ENCODE data around the gene PHACTR3.

Gene PHACTR3

DNA sequence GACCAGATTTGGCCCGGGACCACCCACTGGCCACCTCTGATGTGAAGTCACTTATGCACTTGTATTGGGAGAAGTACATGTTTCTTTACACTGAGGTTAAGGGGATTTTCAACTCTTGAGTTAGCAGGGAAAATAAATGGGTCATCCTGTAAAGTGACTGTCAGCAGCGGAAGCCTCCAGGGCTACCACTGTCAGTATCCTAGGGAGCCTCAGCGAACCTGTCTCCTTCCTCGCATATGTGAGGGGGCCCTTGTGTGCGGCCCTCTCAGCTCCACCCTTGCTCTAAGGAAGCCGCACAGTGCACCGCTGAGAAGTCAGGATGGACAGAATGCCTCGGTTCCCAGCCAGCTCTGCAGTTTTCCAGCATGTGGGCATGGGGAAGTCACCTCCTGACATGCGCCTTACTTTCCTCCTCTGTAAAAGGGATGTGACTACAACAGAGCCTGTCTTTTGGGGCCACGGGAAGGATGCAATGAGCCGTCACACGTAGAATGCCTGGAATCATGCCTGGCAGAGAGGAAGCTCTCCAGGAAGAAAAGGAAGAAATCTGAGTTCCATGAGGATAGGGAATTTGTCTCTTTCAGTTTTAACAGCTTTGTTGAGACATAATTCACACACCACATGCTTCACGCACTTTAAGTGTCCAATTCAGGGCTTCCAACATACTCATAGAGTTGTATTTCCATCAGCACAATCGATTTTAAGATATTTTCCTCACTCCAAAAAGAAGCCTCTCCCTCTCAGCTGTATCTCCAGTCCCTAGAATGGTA, 213.7 kb downstream of the PHACTR3 start:
- DNase-seq (ENCODE audit: low spot score): peak; percentile 2

DNA sequence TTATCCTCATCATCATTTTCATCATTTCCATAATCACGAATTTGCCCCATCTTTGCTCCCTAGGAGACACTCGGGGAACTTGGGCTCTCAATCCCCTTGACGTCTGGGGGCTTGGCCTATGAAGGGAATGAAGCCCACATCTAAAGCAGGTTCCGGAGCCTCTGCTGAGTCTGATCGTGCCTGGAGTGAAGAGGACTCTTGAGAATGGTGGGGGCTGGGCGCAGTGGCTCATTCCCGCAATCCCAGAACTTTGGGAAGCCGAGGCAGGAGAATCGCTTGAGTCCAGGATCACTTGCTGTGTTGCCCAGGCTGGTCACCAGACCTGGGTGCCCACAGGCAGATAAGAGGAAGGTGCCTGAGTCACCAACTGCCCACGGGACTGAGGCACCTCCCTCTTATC, 214.6 kb downstream of the PHACTR3 start:
- no peak for DNase-seq (ENCODE audit: low spot score)

DNA sequence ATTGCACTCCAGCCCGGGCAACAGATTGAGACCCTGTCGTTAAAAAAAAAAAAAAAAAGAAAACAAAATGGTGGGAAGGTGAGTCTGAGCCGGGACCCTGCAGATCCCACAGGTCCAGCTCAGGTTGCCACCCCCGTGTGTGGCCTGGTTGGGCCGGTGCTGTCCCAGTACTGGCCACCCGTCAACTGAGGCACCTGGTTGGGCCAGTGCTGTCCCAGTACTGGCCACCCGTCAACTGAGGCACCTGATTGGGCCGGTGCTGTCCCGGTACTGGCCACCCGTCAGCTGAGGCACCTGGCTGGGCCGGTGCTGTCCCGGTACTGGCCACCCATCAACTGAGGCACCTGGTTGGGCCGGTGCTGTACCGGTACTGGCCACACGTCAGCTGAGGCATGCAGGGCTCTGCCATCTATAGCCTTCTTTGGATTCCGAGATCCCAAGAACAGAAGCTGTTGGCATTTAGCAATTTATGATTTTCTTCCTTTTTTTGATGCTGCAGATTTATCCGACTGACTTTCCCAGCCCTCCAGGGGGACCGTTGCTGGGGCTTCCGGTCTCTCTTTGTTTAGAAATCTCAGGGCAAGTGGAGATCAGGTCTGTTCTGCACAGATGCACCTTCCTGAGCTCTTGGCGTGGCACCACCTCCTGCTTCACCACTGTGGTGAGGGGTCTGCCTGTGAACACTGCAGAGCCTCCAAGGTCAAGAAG, 215.3 kb downstream of the PHACTR3 start:
- DNase-seq (ENCODE audit: low spot score): no peak

DNA sequence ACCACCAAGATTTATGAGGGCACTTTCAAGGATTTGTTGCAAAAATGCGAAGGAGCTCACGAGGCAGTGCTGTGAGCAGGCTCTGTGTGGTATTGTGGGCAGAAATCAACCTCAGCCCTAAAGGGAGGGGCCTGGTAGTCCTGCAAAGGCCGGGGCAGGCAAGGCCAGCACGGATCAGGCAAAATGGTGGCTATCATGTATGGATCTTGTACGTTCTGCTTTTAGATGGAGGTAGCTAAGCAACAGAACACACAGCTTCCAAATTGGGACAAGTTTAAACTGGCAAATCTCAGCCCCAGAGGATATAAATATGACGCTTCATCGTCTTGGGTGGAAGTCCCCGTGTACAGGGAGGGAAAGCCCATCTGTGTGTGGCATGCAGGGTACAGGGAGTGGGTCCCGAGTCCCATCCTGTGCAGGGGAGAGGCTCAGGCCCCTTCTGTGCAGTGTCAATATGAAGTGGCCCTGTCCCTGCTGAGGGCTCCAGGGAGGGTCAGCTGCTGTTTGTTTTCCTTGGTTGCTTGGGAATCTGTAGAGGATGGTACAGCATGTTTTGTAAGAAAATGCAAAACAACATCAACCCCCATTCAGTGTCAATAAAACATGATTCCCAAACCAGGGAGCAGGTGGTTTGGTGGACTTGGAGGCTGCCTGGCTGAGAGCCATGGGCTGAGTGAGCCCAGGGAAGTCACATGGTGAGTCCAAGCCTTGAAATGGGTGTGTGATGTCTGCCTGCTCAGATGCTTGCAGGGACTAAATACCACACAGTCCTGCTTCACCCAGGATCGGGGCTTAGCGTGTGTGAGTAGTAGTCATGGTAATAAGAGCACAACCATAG, 216.1 kb downstream of the PHACTR3 start:
- peak; percentile 29 for DNase-seq (ENCODE audit: low spot score)

DNA sequence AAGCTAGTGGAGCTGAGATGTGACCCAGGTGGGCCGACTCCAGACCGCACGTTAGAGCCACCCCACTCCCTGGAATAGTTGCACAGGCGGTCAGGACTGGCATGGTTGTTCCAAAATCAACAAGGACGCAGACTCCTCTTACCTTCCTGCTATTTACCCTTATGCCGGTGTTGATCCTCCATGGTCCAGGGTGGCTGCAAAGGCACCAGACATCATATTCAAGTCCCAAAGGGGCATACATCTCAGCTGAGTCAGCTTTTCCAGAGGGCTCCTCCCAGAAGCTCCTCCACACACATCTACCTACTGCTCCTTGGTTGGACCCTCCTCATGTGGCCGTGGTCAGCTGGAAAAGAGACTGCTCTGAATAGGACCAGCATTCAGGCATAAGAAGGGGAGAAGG, 216.9 kb downstream of the PHACTR3 start:
- DNase-seq (ENCODE audit: low spot score): no peak

DNA sequence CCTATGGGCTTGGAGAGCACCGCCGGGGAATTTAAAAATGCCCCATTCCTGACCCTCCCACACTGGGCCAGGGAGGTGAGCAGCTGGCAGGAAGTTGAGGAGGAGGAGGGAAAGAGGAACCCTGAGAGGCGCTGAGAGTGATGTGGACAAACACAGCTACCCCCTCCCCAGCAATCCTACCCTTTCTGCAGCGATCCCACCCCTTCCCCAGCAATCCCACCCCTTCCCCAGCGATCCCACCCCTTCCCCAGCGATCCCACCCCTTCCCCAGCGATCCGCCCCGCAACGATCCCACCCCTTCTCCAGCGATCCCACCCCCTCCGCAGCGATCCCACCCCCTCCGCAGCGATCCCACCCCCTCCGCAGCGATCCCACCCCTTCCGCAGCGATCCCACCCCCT, 217.4 kb downstream of the PHACTR3 start:
- peak; percentile 1 for DNase-seq (ENCODE audit: low spot score)

DNA sequence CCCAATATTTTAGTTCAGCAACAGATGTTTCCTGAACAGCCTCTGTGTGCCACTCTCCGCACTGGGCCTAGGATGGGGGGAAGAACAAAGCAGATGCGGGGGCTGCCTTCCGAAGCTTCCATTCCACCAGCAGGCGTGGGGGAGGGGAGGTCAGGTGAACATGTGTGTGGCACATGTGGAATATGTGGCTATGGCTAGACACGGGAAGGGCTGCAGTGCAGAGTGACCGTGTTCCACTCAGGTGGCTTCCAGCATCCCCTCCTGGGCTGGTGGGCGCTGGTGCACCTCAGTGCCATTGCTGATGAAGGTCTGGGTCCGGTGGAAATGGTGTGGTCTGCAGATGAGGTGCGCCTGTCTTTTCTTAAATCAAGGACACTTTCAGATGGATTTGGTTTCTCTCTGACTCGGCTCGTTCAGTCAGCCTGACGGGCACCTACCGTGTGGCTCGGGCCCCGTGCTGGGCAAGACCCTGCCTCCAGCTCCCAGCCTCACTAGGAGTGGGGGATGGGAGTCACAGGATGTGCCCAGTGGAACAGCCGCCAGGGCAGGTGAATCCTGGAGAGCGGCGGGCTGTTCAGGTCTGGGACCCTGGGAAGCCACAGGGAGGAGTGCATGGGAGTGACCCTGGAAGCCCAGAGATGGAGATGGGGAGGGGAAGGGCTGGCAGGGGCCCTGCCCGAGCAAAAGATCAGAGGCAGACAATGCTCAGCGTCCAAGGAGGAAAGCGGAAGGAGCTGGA, 218.1 kb downstream of the PHACTR3 start:
- no peak for DNase-seq (ENCODE audit: low spot score)

DNA sequence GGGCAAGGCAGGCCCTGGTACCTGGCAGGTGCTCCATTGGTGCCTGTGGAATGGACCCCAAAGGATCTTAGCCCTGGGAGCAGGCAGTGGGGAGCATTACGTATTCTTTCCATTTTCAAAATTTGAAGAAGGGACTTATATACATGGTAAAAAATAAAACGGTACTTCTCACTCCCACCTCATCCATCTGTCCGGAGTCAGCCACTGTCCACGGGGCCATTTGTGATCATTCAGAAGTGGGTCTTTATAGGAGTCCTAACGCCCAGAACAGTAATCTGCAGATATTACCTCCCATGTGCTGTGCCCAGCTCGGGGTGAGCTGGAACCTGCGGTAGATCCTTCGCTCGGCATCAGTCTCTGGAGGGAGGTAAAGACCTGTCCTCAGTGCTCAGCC, 218.7 kb downstream of the PHACTR3 start:
- DNase-seq (ENCODE audit: low spot score): peak; percentile 5

DNA sequence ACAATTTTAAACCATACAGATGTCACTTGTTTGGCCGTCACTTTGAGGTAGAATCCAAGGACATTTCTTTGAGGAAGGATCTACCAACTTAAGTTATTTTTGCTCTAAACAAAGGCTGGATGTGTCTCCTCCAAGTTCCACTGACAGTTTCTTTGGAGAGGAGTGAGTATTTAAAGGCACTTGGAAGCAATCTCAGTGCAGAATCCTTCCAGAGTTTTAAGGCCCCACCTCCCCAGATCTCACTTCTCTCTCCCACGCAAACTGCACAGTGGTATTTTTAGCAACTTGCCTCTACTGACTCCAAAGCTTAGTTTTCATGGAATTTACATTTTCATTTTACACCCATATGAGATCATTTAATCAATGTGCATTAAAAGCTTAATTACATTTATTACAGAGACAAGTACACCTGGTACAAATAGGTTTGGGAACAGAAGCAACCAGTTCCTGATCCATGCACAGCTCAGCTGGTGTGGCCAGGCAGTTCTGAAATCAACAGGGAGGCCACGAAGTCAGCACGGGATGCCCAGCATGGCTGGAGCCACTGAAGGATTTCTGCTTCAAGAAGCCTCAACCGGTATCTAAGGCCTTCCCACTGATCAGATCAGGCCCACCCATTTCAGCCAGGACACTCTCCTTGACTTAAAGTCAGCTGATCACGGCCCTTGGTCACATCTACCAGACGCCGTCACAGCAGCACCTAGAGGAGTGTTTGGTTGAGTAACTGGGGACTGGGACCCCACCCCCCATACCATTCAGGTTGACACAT, 219.3 kb downstream of the PHACTR3 start:
- peak; percentile 5 for DNase-seq (ENCODE audit: low spot score)

DNA sequence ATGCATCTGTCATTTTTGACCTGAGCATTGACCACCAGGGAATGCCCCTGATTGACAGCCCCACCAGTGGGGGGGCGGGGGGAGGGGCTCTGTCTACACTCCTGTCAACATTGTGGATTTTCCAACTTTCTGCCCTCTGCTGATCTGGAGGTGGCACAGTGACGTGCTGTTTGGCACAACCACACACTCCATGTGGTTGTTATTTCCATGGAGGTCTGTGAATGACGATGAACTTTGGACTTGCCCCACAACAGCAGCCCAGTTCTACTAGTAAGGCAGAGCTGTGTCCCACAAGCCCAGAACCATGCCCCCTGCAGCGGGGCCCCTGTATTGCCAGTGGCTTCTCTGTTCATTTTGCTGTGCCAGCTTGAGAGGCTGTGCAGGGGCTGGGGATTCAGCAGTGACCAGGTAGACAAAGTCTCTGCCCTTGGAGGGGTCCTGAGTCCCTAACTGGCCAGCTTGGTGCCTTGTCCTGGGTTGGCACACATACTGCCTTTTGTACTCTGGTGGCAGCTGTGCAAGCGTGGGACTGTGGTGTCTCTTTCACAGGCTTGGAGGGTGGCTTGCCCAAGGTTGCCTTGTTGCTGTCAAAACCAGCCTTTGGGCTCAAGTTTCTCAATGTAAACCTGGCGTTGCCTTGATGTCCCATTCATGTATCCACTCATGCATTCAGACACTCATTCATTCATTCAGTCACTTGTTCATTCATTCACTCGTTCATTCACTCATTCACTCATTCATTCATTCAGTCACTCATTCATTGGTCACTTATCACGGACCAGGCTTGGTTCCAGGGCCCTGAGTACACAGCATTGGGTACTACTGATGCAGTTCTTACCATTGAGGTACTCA, 220.6 kb downstream of the PHACTR3 start:
- DNase-seq (ENCODE audit: low spot score): no peak

DNA sequence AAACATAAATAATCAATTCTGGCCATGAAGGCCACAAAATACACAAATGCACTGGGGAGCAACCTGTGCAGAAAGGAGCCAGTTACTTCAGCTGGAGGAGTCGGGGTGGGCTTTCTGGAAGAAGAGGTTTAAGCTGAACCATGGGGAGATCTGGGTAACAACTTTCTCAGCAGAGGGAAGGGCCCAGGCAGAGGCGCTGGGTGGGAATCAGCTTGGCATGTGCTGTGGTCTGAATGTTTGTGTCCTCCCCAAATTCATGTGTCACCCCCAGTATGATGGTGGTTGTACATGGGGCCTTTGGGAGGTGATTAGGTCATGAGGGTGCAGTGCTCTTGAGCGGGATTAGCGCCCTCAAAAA, 221.2 kb downstream of the PHACTR3 start:
- DNase-seq (ENCODE audit: low spot score): no peak

DNA sequence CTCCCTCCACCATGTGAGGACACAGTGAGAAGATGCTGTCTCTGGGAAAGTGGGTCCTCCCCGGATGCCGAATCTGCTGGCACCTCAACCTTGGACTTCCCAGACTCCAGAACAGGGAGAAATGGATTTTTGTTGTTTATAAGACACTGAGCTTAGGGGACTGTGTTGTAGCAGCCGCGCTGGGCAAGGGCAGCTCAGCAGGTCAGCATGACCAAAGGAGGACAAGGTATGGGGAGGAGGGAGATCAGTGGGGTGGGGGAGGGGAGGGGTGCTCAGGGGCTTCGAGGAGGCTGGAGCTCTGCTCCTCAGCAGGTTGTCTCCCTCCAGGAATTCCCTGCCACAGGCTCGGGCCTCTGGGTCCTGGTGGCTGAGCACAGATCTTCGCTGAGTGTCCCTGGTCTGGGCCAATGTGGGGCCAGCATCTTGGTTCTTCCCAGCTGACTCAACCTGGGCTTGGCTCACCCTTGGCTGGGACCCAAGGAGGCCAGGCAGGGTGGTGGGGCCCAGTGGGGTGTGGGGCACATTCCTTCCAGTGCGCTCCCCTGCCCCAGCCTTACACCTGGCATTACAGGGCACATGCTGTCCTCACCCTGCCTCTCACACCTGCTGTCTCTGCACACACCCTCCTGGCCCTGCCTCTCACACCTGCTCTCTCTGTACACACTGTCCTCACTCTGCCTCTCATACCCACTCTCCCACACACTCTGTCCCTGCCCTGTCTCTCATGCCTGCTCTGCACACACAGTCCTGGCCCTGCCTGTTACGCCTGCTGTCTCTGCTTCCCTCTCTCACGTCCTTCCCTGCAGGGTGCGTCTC, 221.8 kb downstream of the PHACTR3 start:
- peak; percentile 4 for DNase-seq (ENCODE audit: low spot score)

DNA sequence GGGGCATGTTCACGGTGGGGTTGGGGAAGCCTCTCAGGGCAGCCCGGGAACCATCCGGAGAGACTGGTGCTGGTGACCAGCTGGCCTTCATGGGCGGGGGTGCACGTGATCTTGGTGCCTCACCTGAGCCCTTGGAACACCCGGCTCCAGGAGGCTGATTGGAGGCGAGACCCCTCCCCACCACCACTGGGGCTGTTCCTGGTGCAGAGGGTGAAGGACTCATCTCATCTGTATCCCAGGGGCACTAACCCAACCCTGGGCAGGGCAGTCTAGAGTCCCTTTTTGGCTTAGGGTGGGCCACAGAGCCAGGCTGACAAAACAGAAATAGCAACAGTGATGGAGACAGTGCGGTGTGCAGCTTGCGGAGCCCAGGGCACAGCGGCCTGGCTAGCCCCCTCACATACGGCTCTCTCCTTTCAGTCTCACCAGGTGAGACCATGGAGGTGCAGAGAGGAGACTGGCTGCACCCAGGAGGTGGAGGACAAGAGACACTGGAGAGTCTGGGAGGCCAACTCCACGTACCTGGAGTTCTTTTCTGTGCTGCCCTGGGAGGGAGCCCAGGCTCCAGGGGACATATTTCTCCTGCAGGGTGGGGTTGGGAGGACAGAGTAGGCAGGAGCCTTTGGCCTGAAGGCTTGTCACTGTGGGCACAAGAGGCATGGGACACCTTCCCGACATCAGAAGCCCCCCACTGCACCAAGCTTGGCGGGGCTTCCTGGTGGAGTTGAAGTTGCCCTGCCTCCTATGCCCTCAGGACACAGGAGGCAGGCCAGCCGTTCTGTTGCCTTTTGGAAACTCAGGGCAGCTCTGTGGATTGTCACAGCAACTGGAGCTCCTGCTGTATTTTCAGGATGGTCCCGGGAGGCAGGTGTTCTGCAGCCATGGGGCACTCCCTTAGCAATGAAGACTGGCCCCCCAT, 223.1 kb downstream of the PHACTR3 start:
- peak; percentile 1 for DNase-seq (ENCODE audit: low spot score)

DNA sequence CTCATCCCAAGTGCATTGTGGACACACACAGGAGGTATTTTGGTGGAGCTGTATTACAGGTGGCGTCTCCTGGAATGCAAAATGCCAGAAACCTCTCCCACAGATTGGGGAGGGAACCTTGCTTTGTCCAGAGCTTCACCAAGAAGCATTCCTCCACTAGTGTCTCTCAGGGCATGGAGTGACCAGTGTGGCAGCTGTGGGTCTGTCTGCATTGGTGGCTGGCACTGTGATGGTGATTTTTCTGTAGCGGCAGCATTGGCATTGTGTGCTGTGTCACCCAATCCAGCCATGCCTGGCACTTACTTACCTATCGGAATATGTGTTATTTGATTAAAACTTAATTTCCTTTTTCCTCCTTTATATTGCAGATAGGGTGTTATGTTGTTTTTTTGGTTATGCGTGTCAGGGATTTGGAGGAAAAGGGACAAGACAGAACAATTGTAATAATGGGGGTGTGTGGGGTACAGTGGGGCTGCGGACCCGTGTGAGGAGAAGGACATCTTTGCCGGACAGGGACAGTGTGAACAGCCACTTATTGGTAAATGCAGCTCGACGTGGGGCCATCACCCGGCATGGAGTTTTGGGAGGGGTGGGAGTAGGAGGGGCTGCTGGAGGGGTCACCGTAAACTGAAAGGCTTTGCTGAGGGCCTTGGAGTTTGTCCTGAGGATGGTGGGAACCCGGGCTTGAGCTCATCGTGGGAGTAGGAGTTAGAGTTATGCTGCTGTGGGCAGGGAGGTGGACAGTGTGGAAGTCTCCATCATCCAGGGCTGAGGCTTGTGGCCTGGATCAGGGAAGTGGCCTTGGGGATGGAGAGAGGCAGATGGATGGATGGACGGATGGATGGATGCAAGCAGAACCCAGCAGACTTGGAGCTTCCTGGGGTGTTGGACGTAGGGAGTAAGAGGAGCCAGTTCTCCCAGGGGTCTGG, 224.0 kb downstream of the PHACTR3 start:
- no peak for DNase-seq (ENCODE audit: low spot score)

DNA sequence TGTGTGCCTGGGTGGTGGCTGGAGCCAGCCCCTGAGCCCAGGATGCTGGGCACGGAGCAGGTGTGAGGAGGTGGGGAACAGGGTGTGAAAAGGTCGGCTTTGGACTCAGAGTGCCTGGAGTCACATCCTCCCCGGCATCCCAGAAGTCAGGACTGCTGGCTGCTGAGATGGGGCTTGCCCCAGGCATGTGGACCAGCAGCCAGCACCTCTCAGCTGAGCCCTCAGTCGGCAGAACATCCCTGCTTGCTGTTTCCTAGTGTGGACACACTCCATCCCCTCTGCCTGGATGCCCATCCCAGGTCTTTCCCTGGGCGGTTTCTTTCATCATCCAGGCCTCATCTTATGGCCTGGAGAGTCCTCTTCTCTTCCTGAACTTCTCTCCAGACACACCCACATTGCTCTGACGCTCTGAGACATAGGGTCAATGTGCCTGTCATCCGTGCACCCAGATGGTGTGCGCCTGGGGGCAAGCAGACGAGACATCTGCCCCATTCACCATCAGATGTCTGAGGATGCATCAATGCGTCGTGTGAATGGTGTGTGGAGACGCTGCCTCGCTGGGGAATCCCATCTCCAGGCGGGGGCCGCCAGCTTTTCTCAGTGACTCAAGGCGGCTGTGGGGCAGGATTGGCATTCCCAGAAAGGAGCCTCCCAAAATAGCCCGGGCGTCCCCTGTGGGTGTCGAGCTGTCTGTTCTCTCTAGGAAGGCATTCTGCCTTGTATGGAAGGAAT, 224.9 kb downstream of the PHACTR3 start:
- peak; percentile 44 for DNase-seq (ENCODE audit: low spot score)

DNA sequence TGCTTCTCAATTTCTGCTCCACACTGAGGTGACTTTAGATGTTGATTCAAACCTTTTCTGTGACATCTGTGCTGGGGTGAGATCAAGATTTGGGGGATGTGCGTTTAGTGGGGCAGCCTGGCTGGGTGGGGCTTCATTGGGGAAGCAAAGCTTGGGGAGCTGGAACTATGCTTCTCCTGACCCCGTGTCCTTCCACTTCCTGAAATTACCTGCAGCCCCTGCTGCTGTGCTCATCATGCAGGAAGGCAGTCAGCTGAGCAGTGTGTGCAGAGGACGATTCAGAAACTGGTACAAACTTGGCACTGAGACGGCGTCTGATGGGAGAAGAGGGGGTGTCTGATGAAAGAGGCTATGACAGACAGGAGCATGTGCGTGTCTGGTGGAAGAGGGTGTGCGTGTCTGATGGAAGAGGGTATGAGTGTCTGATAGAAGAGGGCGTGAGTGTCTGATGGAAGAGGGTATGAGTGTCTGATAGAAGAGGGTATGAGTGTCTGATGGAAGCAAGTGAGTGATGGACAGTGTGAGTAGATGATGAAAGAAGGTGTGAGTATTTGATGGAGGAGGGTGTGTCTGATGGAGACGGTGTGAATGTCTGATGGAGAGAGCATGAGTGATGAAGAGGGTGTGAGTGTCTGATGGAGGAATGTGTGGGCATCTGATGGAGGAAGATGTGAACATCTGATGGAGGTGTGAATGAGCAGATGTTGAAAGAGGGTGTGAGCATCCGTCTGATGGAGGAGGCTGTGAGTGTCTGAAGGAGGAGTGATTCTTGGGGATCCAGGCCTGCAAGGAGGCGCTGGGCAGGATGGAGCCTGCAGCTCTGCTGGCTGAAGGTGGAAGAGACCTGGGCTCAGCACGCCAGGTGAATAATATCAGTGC, 225.7 kb downstream of the PHACTR3 start:
- DNase-seq (ENCODE audit: low spot score): peak; percentile 2
